GM19328 (cell line): Measurements from ENCODE around the gene TBCCD1.

Experiments used
- ATAC-seq: cut with Tn5 transposase; IDR thresholded peaks from one replicate; pipeline ENCODE4 v1.9.1; 2021; ENCODE audit warnings: mild to moderate bottlenecking, moderate library complexity; ENCODE audit not compliant: unreplicated experiment

The TBCCD1 gene

DNA sequence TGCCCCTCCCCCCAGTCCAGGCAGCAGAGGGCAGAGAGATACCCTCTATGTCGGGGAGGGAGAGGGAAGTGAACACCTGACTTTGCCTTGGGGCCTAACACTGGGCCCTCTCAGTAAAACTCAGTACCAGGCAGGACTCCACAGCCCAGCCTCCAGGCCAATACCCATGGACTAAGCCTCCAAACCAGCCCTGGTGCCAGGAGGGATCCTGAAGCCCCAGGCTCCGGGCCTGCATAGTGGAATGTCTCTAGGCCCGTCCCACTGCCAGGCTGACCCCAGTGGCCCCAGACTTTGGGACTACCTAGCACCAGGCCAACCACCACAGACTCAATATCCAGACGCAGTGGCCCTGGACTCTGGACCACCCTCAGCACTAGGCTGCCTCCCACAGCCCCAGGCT is 69.5 kb downstream of the TBCCD1 start:
- ATAC-seq: no peak

DNA sequence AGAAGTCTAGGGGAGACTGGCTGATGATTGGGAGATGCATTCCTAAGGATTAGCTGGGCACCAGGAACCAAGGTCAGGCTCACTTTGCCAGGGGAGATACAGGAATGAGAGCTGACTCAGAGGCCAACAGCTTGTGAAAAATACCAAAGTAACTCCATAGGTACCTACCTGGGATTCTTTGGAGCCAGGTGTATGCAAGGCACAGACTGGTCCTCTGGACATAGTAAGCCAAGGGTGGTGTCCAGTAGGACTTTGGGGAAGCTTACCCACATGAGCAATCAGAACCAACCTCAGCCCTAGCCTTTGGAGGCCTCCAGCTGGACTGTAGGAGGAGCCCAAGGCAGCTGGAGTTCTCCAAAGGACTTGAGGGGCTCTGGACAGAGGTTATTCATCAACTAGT is 70.5 kb downstream of the TBCCD1 start:
- ATAC-seq: no peak
